IMR-90 (cell line): ENCODE data around the gene FMO5. TPM values are rescaled to one million over a fixed set of nuclear protein-coding genes. Genes with fewer than 3 reads are reported as not detected.

ENCODE experiments used
- ATAC-seq: fragments of 200-7000 bp; cut with Tn5 transposase; 2 replicates; pipeline ENCODE4 v1.9.1; 2020; ENCODE audit warnings: low read depth, mild to moderate bottlenecking, moderate library complexity
- BruUV-seq: library from RNA; stranded (reverse); fragments of 400-500 nt; replicated peaks from 2 replicates; lab custom pipeline; 2021; lab: Mats Ljungman, UMichigan
- CTCF ChIA-PET: fragments of 300-600 bp; formaldehyde crosslinking; extraction: SDS; loops from one replicate; lab custom pipeline; 2021; ENCODE audit warnings: antibody characterized with exemption; lab: Yijun Ruan, JAX
- POLR2A ChIA-PET: fragments of 300-600 bp; sonication (Branson Sonifier 250); formaldehyde crosslinking; loops from one replicate; lab custom pipeline; 2022; ENCODE audit warnings: antibody characterized with exemption; ENCODE audit not compliant: unreplicated experiment; lab: Charles Lee
- DNase-seq: peaks from one replicate; pipeline ENCODE4 v3.0.0; 2013
- H2AFZ ChIP-seq: replicated peaks from 2 replicates; pipeline ENCODE3; 2013; ENCODE audit warnings: low read length, mild to moderate bottlenecking; ENCODE audit not compliant: poor library complexity
- H2AK5ac ChIP-seq: 2 replicates; pipeline ENCODE4 v1.6.1; 2013; ENCODE audit warnings: low read depth, low read length, inconsistent platforms
- H2AK9ac ChIP-seq: replicated peaks from 2 replicates; pipeline ENCODE3; 2013; ENCODE audit warnings: mild to moderate bottlenecking, low read depth, low read length, moderate library complexity; ENCODE audit not compliant: poor library complexity
- H2BK120ac ChIP-seq: 2 replicates; pipeline ENCODE4 v1.6.1; 2013; ENCODE audit warnings: low read depth, low read length, inconsistent platforms
- H2BK15ac ChIP-seq: 3 replicates; pipeline ENCODE4 v1.6.1; 2013; ENCODE audit warnings: low read depth, low read length, inconsistent platforms
- H2BK20ac ChIP-seq: 2 replicates; pipeline ENCODE4 v1.6.1; 2013; ENCODE audit warnings: low read depth, mild to moderate bottlenecking, inconsistent platforms, low read length, moderate library complexity
- H2BK5ac ChIP-seq: 2 replicates; pipeline ENCODE4 v1.6.1; 2013; ENCODE audit warnings: mild to moderate bottlenecking, low read depth, low read length, inconsistent platforms; ENCODE audit not compliant: poor library complexity, severe bottlenecking
- H3K14ac ChIP-seq: replicated peaks from 2 replicates; pipeline ENCODE4 v1.6.1; 2013; ENCODE audit warnings: low read depth, low read length, inconsistent platforms
- H3K18ac ChIP-seq: 2 replicates; pipeline ENCODE4 v1.6.1; 2013; ENCODE audit warnings: low read depth, low read length, control low read depth
- H3K23ac ChIP-seq: 2 replicates; pipeline ENCODE4 v1.6.1; 2013; ENCODE audit warnings: low read depth, low read length, inconsistent platforms
- H3K27ac ChIP-seq: 2 replicates; pipeline ENCODE4 v1.5.1; 2013; ENCODE audit warnings: mild to moderate bottlenecking, control low read depth, low read length; ENCODE audit not compliant: insufficient read depth
- H3K27me3 ChIP-seq: 2 replicates; pipeline ENCODE4 v1.6.1; 2013; ENCODE audit warnings: low read length; ENCODE audit not compliant: control insufficient read depth, insufficient read depth
- H3K36me3 ChIP-seq: 2 replicates; pipeline ENCODE4 v1.6.1; 2013; ENCODE audit warnings: low read length, mixed read lengths; ENCODE audit not compliant: control insufficient read depth, insufficient read depth
- H3K4ac ChIP-seq: 2 replicates; pipeline ENCODE4 v1.6.1; 2013; ENCODE audit warnings: low read depth, low read length, inconsistent platforms
- H3K4me1 ChIP-seq: 2 replicates; pipeline ENCODE4 v1.6.1; 2013; ENCODE audit warnings: low read length, mixed read lengths; ENCODE audit not compliant: control insufficient read depth, insufficient read depth
- H3K4me2 ChIP-seq: 2 replicates; pipeline ENCODE4 v1.6.1; 2013; ENCODE audit warnings: low read depth, mild to moderate bottlenecking, control low read depth, low read length, moderate library complexity
- H3K4me3 ChIP-seq: 2 replicates; pipeline ENCODE4 v1.5.1; 2013; ENCODE audit warnings: low read depth, mild to moderate bottlenecking, control low read depth, low read length, moderate library complexity; ENCODE audit not compliant: insufficient read depth
- H3K56ac ChIP-seq: 2 replicates; pipeline ENCODE4 v1.6.1; 2013; ENCODE audit warnings: low read length, inconsistent platforms; ENCODE audit not compliant: insufficient read depth; ENCODE audit errors: extremely low read depth
- H3K79me1 ChIP-seq, 2 experiments: 2 replicates each; pipeline ENCODE4 v1.6.1; 2013; ENCODE audit warnings: low read length in 2 of 2, inconsistent platforms in 1 of 2, low read depth in 1 of 2
- H3K9ac ChIP-seq: 2 replicates; pipeline ENCODE4 v1.6.1; 2013; ENCODE audit warnings: low read depth, low read length, control low read depth
- H3K9me1 ChIP-seq: 2 replicates; pipeline ENCODE4 v1.6.1; 2013; ENCODE audit warnings: low read length, inconsistent platforms; ENCODE audit not compliant: insufficient read depth
- H3K9me3 ChIP-seq: 2 replicates; pipeline ENCODE4 v1.6.1; 2013; ENCODE audit warnings: low read length; ENCODE audit not compliant: control insufficient read depth, insufficient read depth
- H4K20me1 ChIP-seq: 2 replicates; pipeline ENCODE4 v1.6.1; 2013; ENCODE audit warnings: low read length, inconsistent platforms; ENCODE audit not compliant: insufficient read depth
- H4K5ac ChIP-seq: 2 replicates; pipeline ENCODE4 v1.6.1; 2013; ENCODE audit warnings: mild to moderate bottlenecking, low read depth, low read length, control low read depth
- H4K8ac ChIP-seq, 2 experiments: 2 replicates each; pipeline ENCODE4 v1.6.1; 2013; ENCODE audit warnings: low read depth in 2 of 2, low read length in 2 of 2, control low read depth in 1 of 2, inconsistent platforms in 1 of 2
- H4K91ac ChIP-seq: 2 replicates; pipeline ENCODE4 v1.6.1; 2013; ENCODE audit warnings: low read depth, low read length, inconsistent platforms; ENCODE audit not compliant: insufficient read depth
- NFE2L2 ChIP-seq: fragments of 150-350 bp; IDR thresholded peaks from 2 replicates; pipeline ENCODE4 v1.6.1; 2016; ENCODE audit warnings: low read depth, mild to moderate bottlenecking, low read length
- RAD21 ChIP-seq: IDR thresholded peaks from 2 replicates; pipeline ENCODE4 v1.6.1; 2012; ENCODE audit warnings: low read length, improper control_type of control experiment
- SMC3 ChIP-seq: fragments of 150-350 bp; IDR thresholded peaks from 2 replicates; pipeline ENCODE4 v1.6.1; 2016; ENCODE audit warnings: low read depth, mild to moderate bottlenecking, antibody characterized with exemption, low read length, moderate library complexity
- WGBS, 2 experiments: methylation state at CpG; one replicate each; pipeline versions ENCODE4 v1.1.5 to v1.1.7; 2013; ENCODE audit warnings: missing lambda C conversion rate in 2 of 2; ENCODE audit not compliant: insufficient read length in 1 of 2; ENCODE audit errors: extremely low coverage in 2 of 2; 5-methylcytosine and 5-hydroxymethylcytosine counted together
- dilution Hi-C: fragments of 300-500 bp; cut with HindIII; formaldehyde crosslinking; loops from one replicate; pipeline ENCODE4 v1.14.3; 2018; ENCODE audit warnings: low sequenced_read_pairs; ENCODE audit not compliant: unreplicated experiment
- in situ Hi-C: fragments of 300-500 bp; cut with MboI; formaldehyde crosslinking; loops from 3 replicates; pipeline ENCODE4 v1.14.3; 2019; ENCODE audit warnings: low sequenced_read_pairs, inconsistent platforms, mixed read lengths
- intact Hi-C: fragments of 100-400 bp; cut with micrococcal nuclease; formaldehyde crosslinking; loops from 2 replicates; pipeline ENCODE4 v1.10.0; 2022
- polyA plus RNA-seq, 3 experiments: library from polyadenylated mRNA; depleted of rRNA; stranded (reverse); fragments of >200 nt; gene quantifications; 2 replicates each; pipeline ENCODE4 v1.2.3, GENCODE V29; 2012; ENCODE audit warnings: low replicate concordance in 1 of 3
- total RNA-seq: library from RNA; depleted of rRNA; stranded (reverse); fragments of >200 nt; gene quantifications from 2 replicates; pipeline ENCODE4 v1.2.3, GENCODE V29; 2012

The FMO5 gene
- total and polyA plus RNA-seq, 2 of the 4 experiments (the other 2 are of a cell fraction): 0.36 to 0.51 TPM

DNA sequence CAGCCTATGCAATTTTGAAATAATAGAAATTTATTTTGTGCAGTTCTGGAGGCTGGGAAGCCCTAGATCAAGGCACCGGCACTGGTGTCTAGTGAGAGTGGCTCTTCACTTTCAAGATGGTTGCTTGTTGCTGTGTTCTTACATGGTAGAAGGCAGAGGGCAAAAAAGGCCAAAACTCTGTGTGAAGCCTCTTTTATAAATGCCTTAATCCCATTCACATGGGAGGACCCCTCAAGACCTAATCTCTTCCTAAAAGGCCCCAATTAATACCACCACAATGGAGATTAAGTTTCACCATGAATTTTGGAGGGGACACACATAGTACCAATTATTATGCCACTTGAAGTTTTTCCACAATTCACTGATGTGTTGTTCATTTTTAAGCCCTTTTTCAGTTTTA lies 73.9 kb downstream of the FMO5 start:
- H2BK20ac ChIP-seq: no peak overlapping the region
- POLR2A ChIA-PET: no interaction called here
- no peak overlapping the region for H2AFZ ChIP-seq
- no peak overlapping the region for H2BK120ac ChIP-seq
- H3K18ac ChIP-seq: no peak overlapping the region
- H3K14ac ChIP-seq: no peak overlapping the region
- no peaks in the 10 kb centered on the region for H4K20me1 ChIP-seq
- no peak overlapping the region for H4K5ac ChIP-seq
- H3K56ac ChIP-seq: no peak overlapping the region
- ATAC-seq: no peak
- H3K23ac ChIP-seq: no peak overlapping the region
- no peaks in the 10 kb centered on the region for H3K4me1 ChIP-seq
- H3K9ac ChIP-seq: no peak overlapping the region
- in situ Hi-C loops: no loop called here
- H3K9me1 ChIP-seq: no peaks in the 10 kb centered on the region
- no peak for DNase-seq
- no peak overlapping the region for H2BK15ac ChIP-seq
- intact Hi-C loops: no loop called here
- no peak overlapping the region for H2AK5ac ChIP-seq
- BruUV-seq: no TSS peak
- H3K36me3 ChIP-seq: peaks cover 7% of the 10 kb centered on the region
- TF ChIP-seq RAD21 (no peak), SMC3 (no peak), NFE2L2 (no peak)
- H4K91ac ChIP-seq: no peak overlapping the region
- H2AK9ac ChIP-seq: no peak overlapping the region
- dilution Hi-C loops: no loop called here
- no peaks in the 10 kb centered on the region for H3K9me3 ChIP-seq
- H3K4ac ChIP-seq: no peak overlapping the region
- no peak overlapping the region for H3K27ac ChIP-seq
- H3K4me2 ChIP-seq: no peak overlapping the region
- no CpG with 5 or more reads among the region's 1 CpG for WGBS, 2 experiments
- no peak overlapping the region for H3K4me3 ChIP-seq
- CTCF ChIA-PET: no interaction called here
- no peaks in the 10 kb centered on the region for H3K27me3 ChIP-seq
- H4K8ac ChIP-seq: no peak overlapping the region
- H3K79me1 ChIP-seq: no peaks in the 10 kb centered on the region; a peak in 1 of 4 replicates
- no peak overlapping the region for H2BK5ac ChIP-seq
